ENCODE results near the gene HIBADH.
"Not testable (repeated sequence)": the region's sequence is repeated elsewhere in the genome, so short reads cannot be mapped to it uniquely, and the experiment has no call there.

The HIBADH gene

GRCh38 chr7:27548304-27548703, 114.4 kb downstream of the HIBADH start:
- DNase-seq (ENCODE audit: low read depth, low spot score): no peak

- no peak for DNase-seq (ENCODE audit: low read depth, low spot score)
Measured at GRCh38 chr7:27547401-27547800, 115.3 kb downstream of the HIBADH start.

- no peak for DNase-seq (ENCODE audit: low read depth, low spot score)
Measured at GRCh38 chr7:27546610-27547009, 116.1 kb downstream of the HIBADH start.

GRCh38 chr7:27535795-27536194, 126.9 kb downstream of the HIBADH start:
- no peak for DNase-seq (ENCODE audit: low read depth, low spot score)

- DNase-seq (ENCODE audit: low read depth, low spot score): no peak
Measured at GRCh38 chr7:27533652-27534081, 129.0 kb downstream of the HIBADH start.

- DNase-seq (ENCODE audit: low read depth, low spot score): no peak
Measured at GRCh38 chr7:27532314-27532713, 130.4 kb downstream of the HIBADH start.

GRCh38 chr7:27527348-27527714, 135.4 kb downstream of the HIBADH start:
- DNase-seq (ENCODE audit: low read depth, low spot score): no peak

- DNase-seq (ENCODE audit: low read depth, low spot score): peak; percentile 63
Measured at GRCh38 chr7:27526611-27527347, 135.9 kb downstream of the HIBADH start.

GRCh38 chr7:27526131-27526530, 136.6 kb downstream of the HIBADH start:
- DNase-seq (ENCODE audit: low read depth, low spot score): no peak

- DNase-seq (ENCODE audit: low read depth, low spot score): no peak
Measured at GRCh38 chr7:27523321-27523720, 139.4 kb downstream of the HIBADH start.

- DNase-seq (ENCODE audit: low read depth, low spot score): no peak
Measured at GRCh38 chr7:27522566-27522965, 140.1 kb downstream of the HIBADH start.

GRCh38 chr7:27520815-27521790, 141.6 kb downstream of the HIBADH start:
- no peak for DNase-seq (ENCODE audit: low read depth, low spot score)

GRCh38 chr7:27519793-27520469, 142.8 kb downstream of the HIBADH start:
- no peak for DNase-seq (ENCODE audit: low read depth, low spot score)

GRCh38 chr7:27518561-27519350, 143.9 kb downstream of the HIBADH start:
- DNase-seq (ENCODE audit: low read depth, low spot score): no peak

GRCh38 chr7:27516421-27516820, 146.3 kb downstream of the HIBADH start:
- peak; percentile 36 for DNase-seq (ENCODE audit: low read depth, low spot score)

GRCh38 chr7:27515933-27516332, 146.8 kb downstream of the HIBADH start:
- peak; percentile 87 for DNase-seq (ENCODE audit: low read depth, low spot score)

GRCh38 chr7:27514861-27515260, 147.8 kb downstream of the HIBADH start:
- no peak for DNase-seq (ENCODE audit: low read depth, low spot score)

GRCh38 chr7:27513885-27514284, 148.8 kb downstream of the HIBADH start:
- no peak for DNase-seq (ENCODE audit: low read depth, low spot score)

GRCh38 chr7:27511370-27511769, 151.3 kb downstream of the HIBADH start:
- not testable (repeated sequence) for DNase-seq (ENCODE audit: low read depth, low spot score)

- DNase-seq (ENCODE audit: low read depth, low spot score): no peak
Measured at GRCh38 chr7:27510541-27510940, 152.1 kb downstream of the HIBADH start.

- DNase-seq (ENCODE audit: low read depth, low spot score): not testable (repeated sequence)
Measured at GRCh38 chr7:27501879-27502278, 160.8 kb downstream of the HIBADH start.

All from ELF-1 (cell line).